Neuronal stem cell (in vitro differentiated cells): ENCODE results near the gene MARS1.
A peak's percentile ranks its signal among the peaks of the same experiment; 100 is the strongest.

ENCODE experiments used
- DNase-seq: peaks from one replicate; pipeline ENCODE4 v3.0.0-alpha.2; 2013; ENCODE audit warnings: low spot score
- H2AFZ ChIP-seq: one replicate; pipeline ENCODE4 v1.6.1; 2013; ENCODE audit warnings: mild to moderate bottlenecking, low read length, inconsistent platforms
- H2AK5ac ChIP-seq: 2 replicates; pipeline ENCODE4 v1.6.1; 2013; ENCODE audit warnings: low read depth, mild to moderate bottlenecking, inconsistent platforms, low read length, moderate library complexity, mixed read lengths
- H2BK120ac ChIP-seq: 2 replicates; pipeline ENCODE4 v1.6.1; 2013; ENCODE audit warnings: low read depth, mild to moderate bottlenecking, inconsistent platforms, low read length, moderate library complexity, mixed read lengths
- H2BK12ac ChIP-seq: one replicate; pipeline ENCODE4 v1.6.1; 2013; ENCODE audit warnings: low read length, inconsistent platforms
- H2BK15ac ChIP-seq: 2 replicates; pipeline ENCODE4 v1.6.1; 2013; ENCODE audit warnings: mild to moderate bottlenecking, low read length, inconsistent platforms, mixed read lengths
- H2BK5ac ChIP-seq: one replicate; pipeline ENCODE4 v1.6.1; 2013; ENCODE audit warnings: inconsistent platforms, mild to moderate bottlenecking, low read length, moderate library complexity
- H3K14ac ChIP-seq: one replicate; pipeline ENCODE4 v1.6.1; 2013; ENCODE audit warnings: low read length, inconsistent platforms
- H3K18ac ChIP-seq: 2 replicates; pipeline ENCODE4 v1.6.1; 2013; ENCODE audit warnings: low read length, inconsistent platforms
- H3K23ac ChIP-seq: 2 replicates; pipeline ENCODE4 v1.6.1; 2013; ENCODE audit warnings: low read depth, mild to moderate bottlenecking, mixed read lengths, low read length, inconsistent platforms; ENCODE audit not compliant: poor library complexity
- H3K27ac ChIP-seq: replicated peaks from 3 replicates; pipeline ENCODE4 v1.5.1; 2013; ENCODE audit warnings: low read length, inconsistent platforms
- H3K27me3 ChIP-seq, 3 experiments: 2 replicates each; pipeline ENCODE4 v1.6.1; 2013; ENCODE audit warnings: low read length in 3 of 3, mild to moderate bottlenecking in 2 of 3, inconsistent platforms in 1 of 3, low read depth in 1 of 3, mixed read lengths in 1 of 3, moderate library complexity in 1 of 3; ENCODE audit not compliant: control insufficient read depth in 3 of 3, insufficient read depth in 3 of 3
- H3K36me3 ChIP-seq, 2 donors: replicated peaks in 1 of 2; 2 replicates each; pipeline ENCODE4 v1.6.1; 2013; ENCODE audit warnings: low read length in 2 of 2; ENCODE audit not compliant: control insufficient read depth in 2 of 2, insufficient read depth in 2 of 2
- H3K4ac ChIP-seq: 2 replicates; pipeline ENCODE4 v1.6.1; 2013; ENCODE audit warnings: inconsistent platforms, mild to moderate bottlenecking, low read length, moderate library complexity
- H3K4me1 ChIP-seq, 2 donors: 1 replicate in 1 of 2; 2 replicates in 1 of 2; pipeline ENCODE4 v1.6.1; 2013; ENCODE audit warnings: low read length in 2 of 2, low read depth in 1 of 2; ENCODE audit not compliant: control insufficient read depth in 2 of 2, insufficient read depth in 1 of 2
- H3K4me2 ChIP-seq: one replicate; pipeline ENCODE4 v1.6.1; 2013; ENCODE audit warnings: mild to moderate bottlenecking, low read length, inconsistent platforms; ENCODE audit not compliant: insufficient read depth, poor library complexity, severe bottlenecking
- H3K4me3 ChIP-seq, 2 donors: 2 replicates each; pipeline ENCODE4 v1.5.1; 2013; ENCODE audit warnings: low read length in 2 of 2, mild to moderate bottlenecking in 2 of 2, inconsistent platforms in 1 of 2, moderate library complexity in 1 of 2
- H3K79me1 ChIP-seq: one replicate; pipeline ENCODE4 v1.6.1; 2013; ENCODE audit warnings: low read depth, mild to moderate bottlenecking, inconsistent platforms, low read length, moderate library complexity
- H3K9ac ChIP-seq: one replicate; pipeline ENCODE4 v1.6.1; 2013; ENCODE audit warnings: mild to moderate bottlenecking, low read depth, low read length, inconsistent platforms; ENCODE audit not compliant: poor library complexity
- H3K9me3 ChIP-seq, 2 donors: replicated peaks in 1 of 2; 2 replicates each; pipeline versions ENCODE3 to v1.6.1; 2013; ENCODE audit warnings: low read length in 2 of 2, mild to moderate bottlenecking in 2 of 2, inconsistent platforms in 1 of 2, low read depth in 1 of 2, mixed read lengths in 1 of 2, moderate library complexity in 1 of 2; ENCODE audit not compliant: control insufficient read depth in 2 of 2, insufficient read depth in 1 of 2
- H4K8ac ChIP-seq: one replicate; pipeline ENCODE4 v1.6.1; 2013; ENCODE audit warnings: low read depth, mild to moderate bottlenecking, inconsistent platforms, low read length, moderate library complexity
- H4K91ac ChIP-seq: one replicate; pipeline ENCODE4 v1.6.1; 2013; ENCODE audit warnings: low read length, low read depth, mild to moderate bottlenecking, inconsistent platforms; ENCODE audit not compliant: poor library complexity
- WGBS, 2 donors: extraction: QIAGEN DNeasy Blood & Tissue Kit; methylation state at CpG; one replicate each; pipeline ENCODE4 v1.1.7; 2013; ENCODE audit warnings: missing lambda C conversion rate in 2 of 2, mixed read lengths in 1 of 2; ENCODE audit not compliant: insufficient read length in 2 of 2, insufficient replicate concordance in 1 of 2; ENCODE audit errors: extremely low coverage in 2 of 2; 5-methylcytosine and 5-hydroxymethylcytosine counted together

MARS1 gene

DNA sequence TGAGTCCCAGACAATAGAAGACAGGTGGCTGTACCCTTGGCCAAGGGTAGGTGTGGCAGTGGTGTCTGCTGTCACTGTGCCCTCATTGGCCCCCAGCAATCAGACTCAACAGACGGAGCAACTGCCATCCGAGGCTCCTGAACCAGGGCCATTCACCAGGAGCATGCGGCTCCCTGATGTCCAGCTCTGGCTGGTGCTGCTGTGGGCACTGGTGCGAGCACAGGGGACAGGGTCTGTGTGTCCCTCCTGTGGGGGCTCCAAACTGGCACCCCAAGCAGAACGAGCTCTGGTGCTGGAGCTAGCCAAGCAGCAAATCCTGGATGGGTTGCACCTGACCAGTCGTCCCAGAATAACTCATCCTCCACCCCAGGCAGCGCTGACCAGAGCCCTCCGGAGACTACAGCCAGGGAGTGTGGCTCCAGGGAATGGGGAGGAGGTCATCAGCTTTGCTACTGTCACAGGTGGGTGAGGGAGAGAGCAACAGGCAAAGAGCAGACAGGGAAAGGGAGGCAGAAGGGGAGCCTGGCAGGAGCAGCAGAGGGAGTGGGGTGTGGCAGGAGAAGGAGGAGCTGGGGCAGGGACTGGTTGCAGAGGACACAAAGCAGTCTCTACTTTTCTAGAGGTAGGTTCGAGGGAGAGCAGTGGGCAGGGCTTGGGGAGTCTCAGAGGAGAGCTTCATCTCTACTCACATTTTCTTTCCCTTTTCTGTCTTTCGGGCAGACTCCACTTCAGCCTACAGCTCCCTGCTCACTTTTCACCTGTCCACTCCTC is 32.3 kb upstream of the MARS1 start:
- H3K27me3 ChIP-seq, result peaks cover 0 to 6% (median 6%) of the 10 kb centered on the region in 3 experiments
- peak overlapping the region; percentile 17 for H3K23ac ChIP-seq
- peak overlapping the region; percentile 52 for H2BK15ac ChIP-seq
- peak overlapping the region; percentile 14 for H2BK5ac ChIP-seq
- no peaks in the 10 kb centered on the region for H3K9me3 ChIP-seq
- peak overlapping the region; percentile 79 for H3K18ac ChIP-seq
- H3K14ac ChIP-seq, result peak overlapping the region; percentile 73
- no peaks in the 10 kb centered on the region for H3K36me3 ChIP-seq
- WGBS, 2 donors, result no CpG with 5 or more reads among the region's 10 CpGs
- DNase-seq, result no peak
- peak overlapping the region; percentile 30 for H2BK120ac ChIP-seq
- H2AFZ ChIP-seq, result peak overlapping the region; percentile 62
- H3K4me3 ChIP-seq, result peak overlapping the region in 1 of 2 donors; percentile 57
- H2BK12ac ChIP-seq, result peak overlapping the region; percentile 50
- no peak overlapping the region for H3K4me2 ChIP-seq
- H3K79me1 ChIP-seq, result peaks cover 2% of the 10 kb centered on the region
- peak overlapping the region; percentile 75 for H4K8ac ChIP-seq
- H3K9ac ChIP-seq, result no peak overlapping the region
- H4K91ac ChIP-seq, result peak overlapping the region; percentile 19
- no peak overlapping the region for H3K4ac ChIP-seq
- no peak overlapping the region for H3K27ac ChIP-seq
- peak overlapping the region; percentile 65 for H2AK5ac ChIP-seq
- H3K4me1 ChIP-seq, result peaks cover 25 to 26% of the 10 kb centered on the region in 2 donors

DNA sequence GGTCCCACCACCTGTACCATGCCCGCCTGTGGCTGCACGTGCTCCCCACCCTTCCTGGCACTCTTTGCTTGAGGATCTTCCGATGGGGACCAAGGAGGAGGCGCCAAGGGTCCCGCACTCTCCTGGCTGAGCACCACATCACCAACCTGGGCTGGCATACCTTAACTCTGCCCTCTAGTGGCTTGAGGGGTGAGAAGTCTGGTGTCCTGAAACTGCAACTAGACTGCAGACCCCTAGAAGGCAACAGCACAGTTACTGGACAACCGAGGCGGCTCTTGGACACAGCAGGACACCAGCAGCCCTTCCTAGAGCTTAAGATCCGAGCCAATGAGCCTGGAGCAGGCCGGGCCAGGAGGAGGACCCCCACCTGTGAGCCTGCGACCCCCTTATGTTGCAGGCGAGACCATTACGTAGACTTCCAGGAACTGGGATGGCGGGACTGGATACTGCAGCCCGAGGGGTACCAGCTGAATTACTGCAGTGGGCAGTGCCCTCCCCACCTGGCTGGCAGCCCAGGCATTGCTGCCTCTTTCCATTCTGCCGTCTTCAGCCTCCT is 31.6 kb upstream of the MARS1 start:
- H3K79me1 ChIP-seq, result peaks cover 2% of the 10 kb centered on the region
- H4K91ac ChIP-seq, result no peak overlapping the region
- H3K18ac ChIP-seq, result no peak overlapping the region
- peak; percentile 51 for DNase-seq
- H2BK120ac ChIP-seq, result no peak overlapping the region
- H3K4ac ChIP-seq, result no peak overlapping the region
- H2AFZ ChIP-seq, result peak overlapping the region; percentile 51
- no peak overlapping the region for H2BK12ac ChIP-seq
- no peak overlapping the region for H3K27ac ChIP-seq
- no peak overlapping the region for H2BK15ac ChIP-seq
- no CpG with 5 or more reads among the region's 15 CpGs for WGBS, 2 donors
- H2AK5ac ChIP-seq, result peak overlapping the region; percentile 23
- peak overlapping the region; percentile 32 for H3K23ac ChIP-seq
- peaks cover 0 to 6% (median 0%) of the 10 kb centered on the region in 3 experiments for H3K27me3 ChIP-seq
- H3K4me2 ChIP-seq, result no peak overlapping the region
- no peak overlapping the region for H4K8ac ChIP-seq
- no peaks in the 10 kb centered on the region for H3K36me3 ChIP-seq
- H3K9me3 ChIP-seq, result no peaks in the 10 kb centered on the region
- peaks cover 30 to 31% of the 10 kb centered on the region in 2 donors for H3K4me1 ChIP-seq
- H3K4me3 ChIP-seq, result no peak overlapping the region
- no peak overlapping the region for H2BK5ac ChIP-seq
- no peak overlapping the region for H3K9ac ChIP-seq
- no peak overlapping the region for H3K14ac ChIP-seq

DNA sequence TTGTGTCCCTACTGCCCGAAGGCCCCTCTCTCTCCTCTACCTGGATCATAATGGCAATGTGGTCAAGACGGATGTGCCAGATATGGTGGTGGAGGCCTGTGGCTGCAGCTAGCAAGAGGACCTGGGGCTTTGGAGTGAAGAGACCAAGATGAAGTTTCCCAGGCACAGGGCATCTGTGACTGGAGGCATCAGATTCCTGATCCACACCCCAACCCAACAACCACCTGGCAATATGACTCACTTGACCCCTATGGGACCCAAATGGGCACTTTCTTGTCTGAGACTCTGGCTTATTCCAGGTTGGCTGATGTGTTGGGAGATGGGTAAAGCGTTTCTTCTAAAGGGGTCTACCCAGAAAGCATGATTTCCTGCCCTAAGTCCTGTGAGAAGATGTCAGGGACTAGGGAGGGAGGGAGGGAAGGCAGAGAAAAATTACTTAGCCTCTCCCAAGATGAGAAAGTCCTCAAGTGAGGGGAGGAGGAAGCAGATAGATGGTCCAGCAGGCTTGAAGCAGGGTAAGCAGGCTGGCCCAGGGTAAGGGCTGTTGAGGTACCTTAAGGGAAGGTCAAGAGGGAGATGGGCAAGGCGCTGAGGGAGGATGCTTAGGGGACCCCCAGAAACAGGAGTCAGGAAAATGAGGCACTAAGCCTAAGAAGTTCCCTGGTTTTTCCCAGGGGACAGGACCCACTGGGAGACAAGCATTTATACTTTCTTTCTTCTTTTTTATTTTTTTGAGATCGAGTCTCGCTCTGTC is 31.0 kb upstream of the MARS1 start:
- Histone ChIP-seq H2BK12ac (no peak overlapping the region), H3K27me3 (peaks cover 0 to 8% (median 0%) of the 10 kb centered on the region in 3 experiments), H3K79me1 (peaks cover 2% of the 10 kb centered on the region), H4K91ac (no peak overlapping the region), H3K36me3 (no peaks in the 10 kb centered on the region), H2BK15ac (no peak overlapping the region), H2BK5ac (no peak overlapping the region), H3K23ac (peak overlapping the region; percentile 32), H3K27ac (no peak overlapping the region), H3K18ac (no peak overlapping the region), H3K14ac (no peak overlapping the region), H3K4me1 (peaks cover 34 to 36% of the 10 kb centered on the region in 2 donors), H3K9me3 (no peaks in the 10 kb centered on the region), H2BK120ac (no peak overlapping the region), H4K8ac (no peak overlapping the region), H3K9ac (no peak overlapping the region), H3K4ac (no peak overlapping the region), H3K4me3 (no peak overlapping the region), H2AK5ac (peak overlapping the region; percentile 23), H3K4me2 (no peak overlapping the region), H2AFZ (no peak overlapping the region)
- no peak for DNase-seq
- no CpG with 5 or more reads among the region's 6 CpGs for WGBS, 2 donors

DNA sequence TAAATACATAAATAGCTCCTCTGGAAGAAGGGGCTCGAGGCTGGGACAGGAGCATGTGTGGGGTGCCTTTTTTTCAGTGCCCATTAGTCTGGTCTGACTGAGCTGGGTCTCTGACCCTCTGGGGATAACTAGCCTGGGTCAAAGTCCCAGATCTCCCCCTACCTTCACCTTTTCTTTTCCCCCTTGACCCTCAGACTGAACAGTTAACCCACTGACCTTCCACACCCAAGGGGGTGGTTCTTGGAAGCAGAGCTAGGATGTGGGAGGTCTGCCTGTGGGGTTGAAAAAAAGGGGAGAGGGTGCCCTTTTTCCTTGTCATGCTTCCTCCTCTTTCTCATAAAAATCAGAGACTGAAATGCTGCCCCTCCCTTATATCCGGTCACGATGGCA is 29.2 kb upstream of the MARS1 start:
- peak overlapping the region in 1 of 2 donors; percentile 49 for H3K4me3 ChIP-seq
- H2BK15ac ChIP-seq, result no peak overlapping the region
- peaks cover 0 to 16% (median 0%) of the 10 kb centered on the region in 3 experiments for H3K27me3 ChIP-seq
- peaks cover 2% of the 10 kb centered on the region for H3K79me1 ChIP-seq
- H3K23ac ChIP-seq, result peak overlapping the region; percentile 68
- H4K8ac ChIP-seq, result no peak overlapping the region
- no peaks in the 10 kb centered on the region for H3K36me3 ChIP-seq
- no peak overlapping the region for H2BK5ac ChIP-seq
- no peak overlapping the region for H4K91ac ChIP-seq
- no peak overlapping the region for H3K4ac ChIP-seq
- no peak overlapping the region for H2BK12ac ChIP-seq
- H3K4me1 ChIP-seq, result peaks cover 31 to 36% of the 10 kb centered on the region in 2 donors
- no peak overlapping the region for H3K18ac ChIP-seq
- H3K9me3 ChIP-seq, result no peaks in the 10 kb centered on the region
- DNase-seq, result no peak
- no peak overlapping the region for H3K27ac ChIP-seq
- no peak overlapping the region for H2AK5ac ChIP-seq
- WGBS, 2 donors, result no CpG with 5 or more reads among the region's 3 CpGs
- H3K9ac ChIP-seq, result no peak overlapping the region
- H3K4me2 ChIP-seq, result peak overlapping the region; percentile 99
- H2AFZ ChIP-seq, result peak overlapping the region; percentile 84
- H3K14ac ChIP-seq, result no peak overlapping the region
- no peak overlapping the region for H2BK120ac ChIP-seq
